Ovary (tissue), 3 donors: ENCODE measurements around the gene MRPL24.

ENCODE experiments used
- POLR2A ChIP-seq: fragments of 450-650 bp; IDR thresholded peaks from one replicate; pipeline ENCODE4 v1.6.1; 2017; ENCODE audit warnings: antibody characterized with exemption, mild to moderate bottlenecking, moderate library complexity
- TF ChIP-seq, protein P1 (sequence below), 3 donors: fragments of 450-650 bp in 2 of 3; fragments of 200-600 bp in 1 of 3; IDR thresholded peaks; one replicate each; pipeline versions ENCODE4 v1.5.1 to v1.8.0; 2016 to 2022; ENCODE audit warnings: antibody characterized with exemption in 3 of 3, mild to moderate bottlenecking in 1 of 3
- donor health status: DM: no; HTN: no; CAD: no.

DNA sequence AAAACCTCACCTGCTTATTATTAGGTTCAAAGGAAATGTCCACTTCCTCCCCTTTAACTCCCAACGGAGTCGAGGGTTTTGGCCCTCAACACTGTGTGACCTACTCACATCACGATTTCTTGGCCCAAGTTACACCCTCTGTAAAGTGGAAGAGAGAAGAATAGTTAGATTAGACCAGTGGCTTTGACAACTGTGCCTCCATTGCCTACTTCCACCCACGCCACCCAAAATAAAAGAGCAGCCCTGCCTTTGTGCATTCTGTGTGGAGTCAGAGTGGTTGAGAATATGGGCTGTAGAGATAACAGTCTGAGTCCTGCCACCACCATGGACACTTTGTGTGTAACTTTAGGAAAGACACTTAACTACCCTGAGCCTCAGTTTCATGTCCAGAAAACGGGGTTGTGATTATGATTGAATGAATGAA is 14.7 kb upstream of the MRPL24 start:
- no peak for TF ChIP-seq POLR2A
- TF ChIP-seq, protein P1, sequence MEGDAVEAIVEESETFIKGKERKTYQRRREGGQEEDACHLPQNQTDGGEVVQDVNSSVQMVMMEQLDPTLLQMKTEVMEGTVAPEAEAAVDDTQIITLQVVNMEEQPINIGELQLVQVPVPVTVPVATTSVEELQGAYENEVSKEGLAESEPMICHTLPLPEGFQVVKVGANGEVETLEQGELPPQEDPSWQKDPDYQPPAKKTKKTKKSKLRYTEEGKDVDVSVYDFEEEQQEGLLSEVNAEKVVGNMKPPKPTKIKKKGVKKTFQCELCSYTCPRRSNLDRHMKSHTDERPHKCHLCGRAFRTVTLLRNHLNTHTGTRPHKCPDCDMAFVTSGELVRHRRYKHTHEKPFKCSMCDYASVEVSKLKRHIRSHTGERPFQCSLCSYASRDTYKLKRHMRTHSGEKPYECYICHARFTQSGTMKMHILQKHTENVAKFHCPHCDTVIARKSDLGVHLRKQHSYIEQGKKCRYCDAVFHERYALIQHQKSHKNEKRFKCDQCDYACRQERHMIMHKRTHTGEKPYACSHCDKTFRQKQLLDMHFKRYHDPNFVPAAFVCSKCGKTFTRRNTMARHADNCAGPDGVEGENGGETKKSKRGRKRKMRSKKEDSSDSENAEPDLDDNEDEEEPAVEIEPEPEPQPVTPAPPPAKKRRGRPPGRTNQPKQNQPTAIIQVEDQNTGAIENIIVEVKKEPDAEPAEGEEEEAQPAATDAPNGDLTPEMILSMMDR (IDR thresholded peaks at IDR 0.05), result no peak
